MM.1S (cell line): ENCODE measurements around the gene SAE1.
A peak's percentile ranks its signal among the peaks of the same experiment; 100 is the strongest.

Source experiments
- DNase-seq: peaks from one replicate; pipeline ENCODE4 v3.0.0-alpha.2; 2015
- H2AFZ ChIP-seq: fragments of 300-600 bp; sonication (generic); 2 replicates; pipeline ENCODE4 v1.6.0; 2016; ENCODE audit warnings: antibody characterized with exemption, low read length
- H3F3A ChIP-seq: fragments of 300-600 bp; sonication (generic); 2 replicates; pipeline ENCODE4 v1.6.1; 2016; ENCODE audit warnings: mild to moderate bottlenecking, antibody characterized with exemption, low read length, moderate library complexity, mixed read lengths; ENCODE audit not compliant: insufficient read depth
- H3K27ac ChIP-seq: fragments of 300-600 bp; sonication (generic); 2 replicates; pipeline ENCODE4 v1.5.1; 2016; ENCODE audit warnings: mild to moderate bottlenecking, low read length
- H3K27me3 ChIP-seq: fragments of 300-600 bp; sonication (generic); replicated peaks from 2 replicates; pipeline ENCODE4 v1.6.0; 2016; ENCODE audit warnings: low read length; ENCODE audit not compliant: insufficient read depth
- H3K36me3 ChIP-seq: fragments of 300-600 bp; sonication (generic); replicated peaks from 2 replicates; pipeline ENCODE4 v1.6.1; 2016; ENCODE audit warnings: mild to moderate bottlenecking, low read length, mixed read lengths; ENCODE audit not compliant: insufficient read depth
- H3K4me1 ChIP-seq: fragments of 300-600 bp; sonication (generic); 2 replicates; pipeline ENCODE4 v1.6.1; 2016; ENCODE audit warnings: low read length, mixed read lengths
- H3K4me2 ChIP-seq: fragments of 300-600 bp; sonication (generic); 2 replicates; pipeline ENCODE4 v1.6.0; 2016; ENCODE audit warnings: low read depth, low read length
- H3K4me3 ChIP-seq: fragments of 300-600 bp; sonication (generic); 2 replicates; pipeline ENCODE4 v1.5.1; 2016; ENCODE audit warnings: low read length, mixed read lengths
- H3K79me2 ChIP-seq: fragments of 300-600 bp; sonication (generic); 2 replicates; pipeline ENCODE4 v1.6.1; 2016; ENCODE audit warnings: mixed run types, low read length, mixed read lengths
- H3K9ac ChIP-seq: fragments of 300-600 bp; sonication (generic); 2 replicates; pipeline ENCODE4 v1.6.1; 2016; ENCODE audit warnings: low read length, mixed read lengths
- H3K9me2 ChIP-seq: fragments of 300-600 bp; sonication (generic); replicated peaks from 2 replicates; pipeline ENCODE4 v1.6.1; 2016; ENCODE audit warnings: mild to moderate bottlenecking, low read length, mixed read lengths; ENCODE audit not compliant: insufficient read depth
- H3K9me3 ChIP-seq: fragments of 300-600 bp; sonication (generic); replicated peaks from 2 replicates; pipeline ENCODE4 v1.6.1; 2016; ENCODE audit warnings: mild to moderate bottlenecking, low read length, mixed read lengths; ENCODE audit not compliant: insufficient read depth
- H4K20me1 ChIP-seq: fragments of 300-600 bp; sonication (generic); 2 replicates; pipeline ENCODE4 v1.6.1; 2016; ENCODE audit warnings: mild to moderate bottlenecking, low read length, moderate library complexity, mixed read lengths; ENCODE audit not compliant: insufficient read depth
- EZH2 ChIP-seq: fragments of 300-600 bp; sonication (generic); optimal IDR thresholded peaks from 2 replicates; pipeline ENCODE3; 2017; ENCODE audit warnings: low read depth, mild to moderate bottlenecking, antibody characterized with exemption, low read length, mixed read lengths
- EZH2phosphoT487 ChIP-seq: fragments of 300-600 bp; sonication (generic); IDR thresholded peaks from 2 replicates; pipeline ENCODE4 v1.6.1; 2018; ENCODE audit warnings: antibody characterized with exemption, low read length
- TF ChIP-seq, protein P1 (sequence below): fragments of 300-600 bp; sonication (generic); IDR thresholded peaks from 2 replicates; pipeline ENCODE4 v1.5.1; 2016; ENCODE audit warnings: antibody characterized with exemption, low read length, mixed read lengths

Gene SAE1

DNA sequence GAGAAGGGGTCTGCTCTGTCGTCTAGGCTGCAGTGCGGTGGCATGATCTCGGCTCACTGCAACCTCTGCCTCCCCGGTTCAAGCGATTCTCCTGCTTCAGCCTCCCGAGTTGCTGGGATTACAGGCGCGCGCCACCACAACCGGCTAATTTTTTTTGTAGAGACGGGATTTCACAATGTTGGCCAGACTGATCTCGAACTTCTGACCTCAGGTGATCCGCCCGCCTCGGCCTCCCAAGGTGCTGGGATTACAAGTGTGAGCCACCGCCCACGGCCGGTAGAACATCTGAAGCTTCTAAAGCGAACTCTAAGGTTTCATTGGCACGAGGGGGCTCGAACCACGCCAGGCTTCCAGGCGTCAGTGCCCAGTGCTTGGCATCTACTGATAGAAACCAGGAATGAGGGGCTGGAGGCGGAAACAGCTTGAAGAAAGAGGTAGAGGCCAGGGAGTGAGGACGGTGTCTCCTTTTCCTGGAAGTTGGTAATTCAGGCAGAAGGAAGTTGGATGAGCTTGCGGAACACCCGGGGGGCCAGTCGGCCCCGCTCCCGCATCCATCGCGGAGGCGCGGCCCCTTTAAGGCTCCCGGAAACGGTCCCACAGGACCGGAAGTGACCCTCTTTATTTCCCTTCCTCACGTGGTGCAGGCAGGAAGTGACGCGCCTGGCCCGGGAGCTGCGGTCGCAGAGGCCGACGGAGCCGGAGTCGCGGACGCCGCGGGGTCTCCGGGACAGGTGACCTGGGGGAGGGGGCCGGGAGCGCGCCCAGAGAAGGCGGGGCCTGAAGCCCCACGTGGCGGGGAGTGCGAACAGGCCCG lies 125.5 kb downstream of the SAE1 start, which contains the start of gene CCDC9:
Gene CCDC9, plus strand, starts transcription at position 647 of the 814 bp plus-strand sequence. CDS start 1,876 bp downstream, outside the sequence.
- TF ChIP-seq, protein P1, sequence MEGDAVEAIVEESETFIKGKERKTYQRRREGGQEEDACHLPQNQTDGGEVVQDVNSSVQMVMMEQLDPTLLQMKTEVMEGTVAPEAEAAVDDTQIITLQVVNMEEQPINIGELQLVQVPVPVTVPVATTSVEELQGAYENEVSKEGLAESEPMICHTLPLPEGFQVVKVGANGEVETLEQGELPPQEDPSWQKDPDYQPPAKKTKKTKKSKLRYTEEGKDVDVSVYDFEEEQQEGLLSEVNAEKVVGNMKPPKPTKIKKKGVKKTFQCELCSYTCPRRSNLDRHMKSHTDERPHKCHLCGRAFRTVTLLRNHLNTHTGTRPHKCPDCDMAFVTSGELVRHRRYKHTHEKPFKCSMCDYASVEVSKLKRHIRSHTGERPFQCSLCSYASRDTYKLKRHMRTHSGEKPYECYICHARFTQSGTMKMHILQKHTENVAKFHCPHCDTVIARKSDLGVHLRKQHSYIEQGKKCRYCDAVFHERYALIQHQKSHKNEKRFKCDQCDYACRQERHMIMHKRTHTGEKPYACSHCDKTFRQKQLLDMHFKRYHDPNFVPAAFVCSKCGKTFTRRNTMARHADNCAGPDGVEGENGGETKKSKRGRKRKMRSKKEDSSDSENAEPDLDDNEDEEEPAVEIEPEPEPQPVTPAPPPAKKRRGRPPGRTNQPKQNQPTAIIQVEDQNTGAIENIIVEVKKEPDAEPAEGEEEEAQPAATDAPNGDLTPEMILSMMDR = no peak
- TF ChIP-seq EZH2 (no peak), EZH2phosphoT487 (no peak)
- Histone ChIP-seq H3K36me3 (no peaks in the 10 kb centered on the region), H3K27me3 (no peaks in the 10 kb centered on the region), H3K9me3 (no peaks in the 10 kb centered on the region), H2AFZ (peak within 1 kb of the TSS; percentile 99), H4K20me1 (no peaks in the 10 kb centered on the region), H3K9ac (peak within 1 kb of the TSS; percentile 86), H3K79me2 (peaks cover 29% of the 10 kb centered on the region), H3K27ac (peak within 1 kb of the TSS; percentile 65), H3K9me2 (no peaks in the 10 kb centered on the region), H3K4me2 (peak within 1 kb of the TSS; percentile 96), H3F3A (peaks cover 9% of the 10 kb centered on the region), H3K4me3 (peak within 1 kb of the TSS; percentile 76), H3K4me1 (peaks cover 13% of the 10 kb centered on the region)
- peak; percentile 97 for DNase-seq

DNA sequence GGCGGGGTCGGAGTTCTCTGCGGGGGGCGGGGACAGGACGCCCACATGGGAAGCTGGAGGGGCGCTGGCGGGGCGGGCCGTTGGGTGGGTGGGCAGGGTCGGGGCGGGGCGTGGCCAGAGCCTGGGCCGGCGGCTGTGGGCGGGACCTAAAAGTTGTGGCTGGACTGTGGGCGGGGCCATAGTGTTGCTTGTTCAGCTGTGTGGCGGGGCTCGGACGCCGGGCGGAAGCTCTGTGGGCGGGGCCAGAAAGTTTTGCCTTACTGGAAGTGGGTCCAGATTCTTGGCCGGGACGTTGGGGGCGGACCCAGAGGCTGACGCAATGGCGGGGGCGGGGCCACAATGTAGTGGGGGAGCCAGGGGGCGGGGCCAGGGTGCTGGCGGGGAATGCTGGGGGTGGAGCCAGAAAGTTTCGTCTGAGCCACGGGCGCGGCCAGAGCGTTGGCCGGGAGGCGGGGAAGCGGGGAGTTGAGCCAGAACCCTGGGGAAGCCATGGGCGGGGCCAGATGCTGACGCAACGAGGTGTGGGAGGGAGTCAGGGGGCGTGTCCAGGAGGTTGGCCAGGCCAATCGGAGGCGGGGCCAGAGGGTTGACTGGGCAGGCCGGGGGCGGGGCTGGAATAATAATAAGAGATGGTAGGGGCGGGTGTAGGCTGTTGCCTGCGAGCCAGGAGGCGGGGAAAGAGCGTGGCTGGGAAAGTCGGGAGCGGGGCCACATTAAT lies 126.2 kb downstream of the SAE1 start:
- peak overlapping the region; percentile 96 for H3K4me2 ChIP-seq
- peak overlapping the region; percentile 65; the same call in 1 of the 2 replicates for H3K27ac ChIP-seq
- H3K79me2 ChIP-seq = peaks cover 29% of the 10 kb centered on the region
- no peaks in the 10 kb centered on the region for H3K9me2 ChIP-seq
- H3K9ac ChIP-seq = peak overlapping the region; percentile 86
- H3K4me1 ChIP-seq = peaks cover 13% of the 10 kb centered on the region
- no peak overlapping the region; the same call in 1 of the 2 replicates for H2AFZ ChIP-seq
- H3F3A ChIP-seq = peaks cover 11% of the 10 kb centered on the region
- no peaks in the 10 kb centered on the region for H4K20me1 ChIP-seq
- no peaks in the 10 kb centered on the region for H3K36me3 ChIP-seq
- peak overlapping the region; percentile 76 for H3K4me3 ChIP-seq
- no peaks in the 10 kb centered on the region for H3K9me3 ChIP-seq
- DNase-seq = peak; percentile 99
- TF ChIP-seq EZH2 (no peak), EZH2phosphoT487 (no peak)
- TF ChIP-seq, protein P1 = no peak
- H3K27me3 ChIP-seq = no peaks in the 10 kb centered on the region

DNA sequence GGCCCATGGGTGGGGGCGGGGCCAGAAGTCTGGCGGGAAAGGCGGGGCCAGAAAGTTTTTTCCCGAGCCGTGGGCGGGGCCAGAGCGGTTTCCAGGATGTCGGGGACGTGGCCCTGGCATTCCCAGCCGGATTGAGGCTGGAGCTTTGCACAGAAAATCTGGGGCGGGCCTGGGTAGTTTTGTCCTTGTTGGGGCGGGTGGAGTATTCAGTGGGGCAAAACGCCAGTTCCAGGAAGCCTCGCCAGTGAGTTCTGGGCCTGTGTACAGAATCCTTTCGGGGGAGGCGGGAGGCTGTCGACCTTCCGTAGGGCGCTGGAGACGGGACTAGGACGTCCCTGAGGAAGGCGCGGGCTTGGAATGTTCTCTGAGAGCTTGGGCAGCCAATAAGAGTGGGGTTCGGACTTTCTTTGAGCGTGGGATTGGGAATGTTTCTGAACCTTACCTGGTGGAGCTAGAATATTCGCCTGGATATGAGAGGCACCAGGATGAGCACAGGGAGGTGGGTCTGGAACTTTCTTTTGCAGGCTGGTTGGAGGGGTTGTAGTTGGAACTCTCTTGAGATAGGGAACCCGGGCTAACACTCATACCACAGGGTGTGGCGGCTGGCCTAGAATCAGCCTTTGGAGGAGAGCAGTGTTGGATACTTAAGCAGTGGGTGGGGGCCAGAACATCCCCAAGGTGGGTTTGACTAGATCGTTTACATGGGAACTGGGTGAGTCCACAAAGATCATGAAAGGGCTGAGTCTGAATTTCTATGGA lies 127.0 kb downstream of the SAE1 start:
- Histone ChIP-seq H2AFZ (no peak overlapping the region), H3K79me2 (peaks cover 29% of the 10 kb centered on the region), H3K9me3 (no peaks in the 10 kb centered on the region), H3K27me3 (no peaks in the 10 kb centered on the region), H3F3A (peaks cover 15% of the 10 kb centered on the region), H3K9ac (peak overlapping the region; percentile 86), H3K36me3 (no peaks in the 10 kb centered on the region), H3K4me2 (peak overlapping the region; percentile 96), H3K4me1 (peaks cover 16% of the 10 kb centered on the region), H3K4me3 (peak overlapping the region; percentile 76), H3K27ac (peak overlapping the region; percentile 65), H3K9me2 (no peaks in the 10 kb centered on the region), H4K20me1 (no peaks in the 10 kb centered on the region)
- DNase-seq = no peak
- TF ChIP-seq, protein P1 = no peak
- TF ChIP-seq EZH2 (no peak), EZH2phosphoT487 (no peak)
